HepG2 (cell line): ENCODE results near the gene KIF5B. TPM values are rescaled to one million over a fixed set of nuclear protein-coding genes. Genes with fewer than 3 reads are reported as not detected.
A peak's percentile ranks its signal among the peaks of the same experiment; 100 is the strongest.

ENCODE experiments used
- ATF5 ChIP-seq: sonication (generic); formaldehyde crosslinking; IDR thresholded peaks from 2 replicates; pipeline ENCODE4 v1.4.0; 2020; ENCODE audit warnings: mild to moderate bottlenecking, low read depth, missing genetic modification reagents
- KIAA2018 ChIP-seq: sonication (generic); formaldehyde crosslinking; IDR thresholded peaks from 2 replicates; pipeline ENCODE4 v1.5.0; 2020; ENCODE audit warnings: mild to moderate bottlenecking, missing genetic modification reagents, borderline replicate concordance
- MNT ChIP-seq: fragments of 450-650 bp; IDR thresholded peaks from 2 replicates; pipeline ENCODE4 v1.6.1; 2016
- NCOA1 ChIP-seq: sonication (generic); formaldehyde crosslinking; IDR thresholded peaks from 2 replicates; pipeline ENCODE4 v1.9.0; 2021; ENCODE audit warnings: missing genetic modification reagents
- NFE2L1 ChIP-seq: sonication (generic); formaldehyde crosslinking; IDR thresholded peaks from 2 replicates; pipeline ENCODE4 v1.4.0; 2020; ENCODE audit warnings: missing genetic modification reagents, mild to moderate bottlenecking, borderline replicate concordance
- PBX2 ChIP-seq: IDR thresholded peaks from 2 replicates; pipeline ENCODE4 v1.6.1; 2016; ENCODE audit warnings: control low read depth
- RAD21 ChIP-seq: fragments of 450-650 bp; formaldehyde crosslinking; IDR thresholded peaks from 2 replicates; pipeline ENCODE4 v1.5.0; 2020; ENCODE audit warnings: mild to moderate bottlenecking
- ZNF264 ChIP-seq: sonication (generic); formaldehyde crosslinking; IDR thresholded peaks from 2 replicates; pipeline ENCODE4 v1.4.0; 2020; ENCODE audit warnings: missing genetic modification reagents
- ZNF687 ChIP-seq: sonication (generic); formaldehyde crosslinking; IDR thresholded peaks from 2 replicates; pipeline ENCODE4 v1.5.1; 2020; ENCODE audit warnings: mild to moderate bottlenecking, missing genetic modification reagents, moderate library complexity
- polyA plus RNA-seq, 8 experiments: library from polyadenylated mRNA; depleted of rRNA in 3 of 8; stranded (reverse) in 7 of 8; unstranded in 1 of 8; fragments of >200 nt; fragmentation: Illumina TruSeq in 4 of 8; extraction: Trizol in 4 of 8; gene quantifications; 2 replicates each; pipeline versions ENCODE4 v1.2.1 to v1.2.3, GENCODE V29; 2011 to 2016; ENCODE audit warnings: low read depth in 4 of 8, missing spikeins in 1 of 8, mixed read lengths in 1 of 8; ENCODE audit not compliant: insufficient read depth in 1 of 8
- total RNA-seq, 5 experiments: library from RNA; depleted of rRNA; stranded (reverse); fragments of >200 nt; fragmentation: Illumina TruSeq; extraction: Trizol; gene quantifications; 2 replicates each; pipeline ENCODE4 v1.2.3, GENCODE V29; 2016; ENCODE audit warnings: low read depth in 1 of 5

The KIF5B gene
- total and polyA plus RNA-seq, 2 of the 13 experiments (the other 11 are each of a cell fraction or from before 2014, with no cell fraction given) = 34.3 to 133 TPM

- TF ChIP-seq KIAA2018 (CRISPR knock-in tag) (no peak), ATF5 (no peak), ZNF687 (CRISPR knock-in tag) (peak; percentile 18; the same call in 1 of the 2 replicates), NCOA1 (CRISPR knock-in tag) (no peak), RAD21 (CRISPR knock-in tag) (no peak), NFE2L1 (CRISPR knock-in tag) (no peak), PBX2 (CRISPR knock-in tag) (no peak), MNT (no peak), ZNF264 (CRISPR knock-in tag) (no peak)
These were observed 81.6 kb downstream of the KIF5B start (continued) for GRCh38 chr10:31974434-31975124.
